Mammary epithelial cell (primary cell): ENCODE measurements around the gene TSTD1.

Experiments
- CTCF ChIP-seq, 2 donors: IDR thresholded peaks in 1 of 2; conservative IDR thresholded peaks in 1 of 2; 2 replicates each; pipeline ENCODE4 v1.5.1; 2011 to 2012; ENCODE audit warnings: inconsistent platforms in 2 of 2, low read length in 2 of 2, mild to moderate bottlenecking in 2 of 2, control low read depth in 1 of 2, low read depth in 1 of 2; ENCODE audit not compliant: insufficient read depth in 1 of 2; ENCODE audit errors: extremely low read depth in 1 of 2
- EZH2 ChIP-seq: IDR thresholded peaks from 2 replicates; pipeline ENCODE4 v1.6.1; 2012; ENCODE audit warnings: low read length, inconsistent platforms, borderline replicate concordance

DNA sequence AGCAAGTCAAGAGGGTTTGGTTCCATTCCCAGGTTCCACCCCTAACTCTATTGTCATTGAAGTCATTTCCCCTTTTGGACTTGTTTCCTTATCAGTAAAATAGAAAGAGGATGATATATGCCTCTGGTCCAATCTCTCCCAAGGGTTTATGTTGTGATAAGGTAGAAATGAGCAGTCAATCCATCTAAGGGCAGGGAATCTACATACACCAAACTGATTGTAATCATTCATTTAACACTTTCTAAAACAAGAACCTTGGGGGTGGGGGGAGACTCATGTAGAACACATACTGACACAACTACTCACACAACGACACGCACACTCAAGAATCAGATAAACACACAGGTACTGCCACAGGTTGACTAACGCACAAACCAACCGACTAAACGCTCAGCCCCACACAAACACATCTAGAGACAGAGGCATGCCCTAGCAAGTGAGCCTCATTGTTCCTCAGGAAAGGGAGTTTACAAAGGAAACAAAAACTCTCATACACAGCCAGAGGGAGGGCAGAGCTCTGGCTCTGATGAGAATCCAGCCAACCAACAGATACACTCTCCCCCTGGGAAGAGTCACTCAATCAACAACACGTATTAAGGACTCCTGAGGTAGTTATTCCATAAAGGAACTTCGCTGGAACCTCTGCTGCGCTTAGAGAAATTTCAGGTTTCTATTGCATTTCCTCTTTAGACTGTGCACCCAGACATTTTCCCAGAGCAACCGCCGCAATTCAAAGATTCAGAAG, 18.8 kb downstream of the TSTD1 start:
- TF ChIP-seq CTCF (conservative IDR thresholded peaks at IDR 0.05 in 1 of 2, IDR thresholded peaks at IDR 0.05 in 1 of 2; ENCODE audit: extremely low read depth in 1 of 2, insufficient read depth in 1 of 2, low read depth in 1 of 2, low read length in 2 of 2) = no peak
- no peak for TF ChIP-seq EZH2
